ENCODE measurements around the gene OPN4.
A peak's percentile ranks its signal among the peaks of the same experiment; 100 is the strongest.

Gene OPN4

GRCh38 chr10:86699991-86700840 lies 45.9 kb downstream of the OPN4 start:
- no peak for DNase-seq (ENCODE audit: low spot score)

- no peak for DNase-seq (ENCODE audit: low spot score)
Observed at GRCh38 chr10:86700851-86701617, 46.7 kb downstream of the OPN4 start.

DNA sequence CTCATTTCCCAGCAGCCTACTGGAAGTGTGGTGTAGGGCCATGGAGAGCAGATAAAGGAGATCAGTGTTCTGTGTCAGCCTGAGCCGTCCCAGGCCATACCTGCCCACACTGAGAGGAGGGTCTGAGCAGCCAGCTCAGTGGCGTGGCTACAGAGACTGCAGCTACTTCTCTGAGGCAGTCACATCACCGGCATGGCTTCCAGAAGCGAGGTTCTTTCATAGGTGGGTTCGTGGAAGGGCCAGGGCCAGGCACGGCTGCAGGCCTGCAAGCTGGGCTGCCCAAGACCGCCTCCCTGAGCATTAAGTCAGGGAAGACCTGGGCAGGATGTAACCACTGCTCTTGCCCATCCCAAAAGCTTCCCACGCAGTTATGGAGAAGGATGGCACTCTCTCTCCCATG lies 48.8 kb downstream of the OPN4 start:
- no peak for DNase-seq (ENCODE audit: low spot score)

DNA sequence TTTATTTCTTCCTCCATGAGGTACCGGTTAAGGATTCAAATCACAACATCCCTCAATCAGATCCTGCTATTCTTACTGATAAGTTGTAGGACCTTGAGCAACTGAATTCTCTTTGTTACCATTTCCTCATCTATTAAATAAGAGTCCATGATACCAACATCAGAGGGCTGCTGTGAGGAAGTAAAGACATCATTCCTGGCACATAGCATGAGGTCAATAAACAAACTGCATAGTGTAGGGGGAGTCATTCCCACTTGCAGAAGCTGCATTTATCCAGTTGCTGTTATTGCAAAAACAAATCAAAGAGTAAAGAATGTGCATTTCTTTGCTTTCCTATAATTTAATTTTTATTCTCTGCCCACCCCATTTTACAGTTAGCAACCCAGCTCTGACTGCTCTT lies 50.8 kb downstream of the OPN4 start:
- no peak for DNase-seq (ENCODE audit: low spot score)

GRCh38 chr10:86705905-86706304 lies 51.6 kb downstream of the OPN4 start:
- DNase-seq (ENCODE audit: low spot score): no peak

GRCh38 chr10:86706401-86706841 lies 52.1 kb downstream of the OPN4 start:
- no peak for DNase-seq (ENCODE audit: low spot score)

DNA sequence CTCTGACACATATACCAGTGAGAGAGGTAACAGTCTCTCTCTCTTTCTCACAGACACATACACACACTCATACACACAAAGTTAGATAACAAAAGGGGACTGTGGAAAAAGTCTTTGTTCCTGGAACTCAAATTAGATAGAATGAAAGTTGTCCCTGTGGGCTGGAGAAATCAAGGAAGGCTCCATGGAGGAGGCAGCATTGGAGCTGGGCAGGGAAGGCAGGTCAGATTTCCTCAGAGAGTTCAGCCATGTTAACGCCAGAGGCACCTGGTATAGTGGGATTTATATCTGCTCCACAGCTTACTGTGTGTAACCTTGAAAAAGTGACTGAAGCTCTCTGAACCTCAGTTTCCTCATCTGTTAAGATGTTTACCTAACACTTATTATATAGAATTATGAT lies 52.6 kb downstream of the OPN4 start:
- DNase-seq (ENCODE audit: low spot score): no peak

DNA sequence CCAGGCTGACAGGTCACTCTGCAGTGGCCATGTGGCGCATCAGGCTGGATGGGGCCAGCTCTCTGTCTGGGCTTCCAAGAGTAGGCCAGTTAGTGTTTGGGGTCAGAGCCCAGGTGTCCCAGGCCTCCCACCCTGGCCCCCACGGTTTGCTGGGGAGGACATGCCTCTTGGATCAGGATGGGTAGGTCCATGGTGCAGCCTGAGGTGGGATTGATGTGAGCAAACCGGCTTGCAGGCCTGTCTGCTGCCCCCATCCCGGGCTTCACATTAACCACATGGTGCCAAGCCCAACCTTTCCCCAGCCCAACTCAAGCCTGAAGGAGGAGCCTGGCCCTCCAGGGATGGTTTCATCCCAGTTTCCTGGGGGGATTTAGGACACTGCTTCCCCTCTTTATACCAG lies 53.2 kb downstream of the OPN4 start:
- DNase-seq (ENCODE audit: low spot score): no peak

- no peak for DNase-seq (ENCODE audit: low spot score)
Observed at GRCh38 chr10:86708068-86708782, 53.9 kb downstream of the OPN4 start.

DNA sequence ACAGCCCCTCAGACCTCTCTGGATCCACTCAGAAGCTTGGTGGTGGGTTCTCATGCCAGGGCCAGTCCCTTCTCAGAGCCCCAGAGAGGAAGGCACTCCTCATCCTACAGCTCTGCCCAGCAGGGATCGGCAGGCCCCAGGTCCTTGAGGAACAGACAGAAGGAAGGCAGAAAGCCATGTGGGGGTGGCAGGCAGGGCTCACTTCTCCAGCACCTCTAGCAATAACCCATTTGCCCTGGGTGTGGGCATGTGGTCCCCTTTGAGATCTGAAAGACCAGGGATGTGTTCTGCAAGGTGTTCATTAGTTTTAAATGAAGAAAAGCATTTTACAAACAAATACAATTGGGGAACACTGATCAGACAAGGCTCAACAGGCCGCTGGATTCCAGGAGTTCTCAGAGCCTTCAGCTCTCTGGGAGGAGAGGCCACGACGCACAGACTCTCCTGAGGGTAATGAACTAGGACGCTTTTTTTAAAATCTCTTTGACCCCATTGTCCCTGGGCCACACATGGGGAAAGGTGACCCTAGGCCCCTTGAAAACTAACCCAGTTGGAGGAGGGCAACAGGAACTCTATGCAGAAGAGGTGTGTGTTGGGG lies 54.5 kb downstream of the OPN4 start:
- no peak for DNase-seq (ENCODE audit: low spot score)

DNA sequence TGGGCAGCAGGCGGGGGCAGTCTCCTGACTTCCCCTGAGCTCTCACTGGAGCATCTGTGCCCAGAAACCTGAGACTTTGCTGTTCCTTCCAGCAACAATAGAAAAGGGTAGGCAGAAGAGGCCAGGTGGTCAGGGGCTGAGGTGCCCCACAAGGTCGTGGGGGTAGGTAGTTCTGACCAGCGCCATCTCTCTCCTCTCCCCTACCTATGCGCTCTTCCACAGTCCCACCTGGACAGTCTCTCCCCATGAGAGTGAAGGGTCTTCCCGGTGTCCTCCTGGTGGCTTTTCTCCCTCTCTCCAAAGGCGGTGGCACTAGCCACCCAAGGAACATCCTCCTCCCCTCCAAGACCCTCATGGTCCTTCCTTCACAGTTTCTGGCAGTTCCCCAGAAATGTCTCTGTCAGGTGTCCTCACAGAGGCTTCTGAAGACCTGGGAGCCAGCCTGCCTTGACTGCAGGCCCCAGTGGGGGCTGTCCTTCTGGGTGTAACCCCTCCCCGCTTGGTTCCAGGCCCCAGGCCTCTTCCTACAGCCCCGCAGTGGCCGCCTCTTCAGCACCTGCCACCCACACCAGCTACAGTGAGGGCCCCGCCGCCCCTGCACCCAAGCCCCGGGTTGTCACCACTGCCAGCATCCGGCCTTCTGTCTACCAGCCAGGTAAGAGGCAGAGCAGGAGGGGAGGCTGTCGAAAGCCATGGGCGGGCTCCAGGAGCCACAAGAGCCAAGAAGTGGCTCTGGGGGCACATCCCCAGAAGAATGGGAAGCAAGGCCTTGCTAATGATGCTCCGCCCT lies 55.2 kb downstream of the OPN4 start:
- DNase-seq (ENCODE audit: low spot score): no peak

DNA sequence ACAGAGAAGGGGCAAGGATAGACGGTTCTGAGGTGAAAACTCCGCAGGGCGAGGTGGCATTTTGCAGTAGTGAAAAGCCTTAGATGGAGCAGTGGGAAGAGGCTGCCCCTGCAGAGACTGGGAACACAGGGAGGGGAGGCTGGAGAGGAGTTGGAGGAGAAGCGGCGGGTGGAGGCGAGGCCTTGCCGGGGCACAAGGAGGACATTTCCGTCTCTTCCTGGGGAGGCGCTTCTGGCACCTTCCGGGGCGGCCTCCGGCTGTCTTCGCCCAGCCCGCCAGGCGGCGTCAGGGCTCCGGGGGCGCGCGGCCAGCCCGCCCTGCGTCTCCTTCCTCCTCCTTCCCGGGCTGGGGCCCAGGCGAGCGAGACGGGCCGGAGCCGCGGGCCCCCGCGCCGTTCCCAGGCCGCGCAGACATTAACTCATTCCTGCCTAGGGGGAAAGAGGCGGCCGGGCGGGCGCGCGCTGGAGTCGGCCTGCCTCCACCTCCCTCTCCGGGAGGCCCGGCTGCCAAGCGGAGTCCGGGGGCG lies 56.7 kb downstream of the OPN4 start:
- peak; percentile 91 for DNase-seq (ENCODE audit: low spot score)

DNA sequence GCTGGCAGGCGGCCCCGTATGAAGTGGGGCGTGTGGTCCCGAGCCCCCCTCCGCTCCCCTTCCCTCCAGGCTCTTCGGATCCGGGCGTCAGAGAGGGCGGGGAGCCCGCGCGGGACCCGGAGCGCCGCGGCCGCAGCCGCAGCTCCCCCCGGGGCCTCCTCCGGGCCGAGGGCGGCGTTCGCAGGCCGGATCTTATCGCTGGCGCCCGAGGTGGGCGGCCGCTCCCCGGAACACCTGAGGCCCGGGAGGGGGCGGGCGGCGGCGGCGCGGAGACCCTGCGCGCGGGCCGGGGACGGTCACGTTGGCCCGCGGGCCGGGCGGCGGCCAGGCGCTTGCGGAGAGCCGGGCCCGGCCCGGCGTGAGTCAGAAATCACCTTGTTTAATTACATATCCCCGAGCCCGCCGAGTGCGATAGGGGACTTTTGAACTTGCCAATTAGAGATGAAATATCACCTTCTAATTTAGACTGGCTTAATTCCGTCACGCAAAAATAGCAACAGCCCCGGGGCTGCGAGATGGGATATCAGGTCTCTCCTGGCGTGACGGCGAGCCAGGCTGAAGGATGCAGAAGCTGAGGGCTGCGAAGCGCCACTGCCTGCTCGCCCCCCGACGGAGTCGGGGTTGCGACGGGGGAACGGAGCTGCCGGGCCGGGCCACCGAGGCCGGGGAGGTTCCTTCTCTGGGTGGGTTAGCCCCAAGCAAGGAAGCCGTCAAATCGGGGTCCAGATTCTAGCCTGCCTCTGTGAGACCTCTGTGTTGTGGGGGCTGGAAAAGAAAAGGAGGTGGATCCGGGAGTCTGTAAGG lies 57.4 kb downstream of the OPN4 start:
- peak; percentile 82 for DNase-seq (ENCODE audit: low spot score)

DNA sequence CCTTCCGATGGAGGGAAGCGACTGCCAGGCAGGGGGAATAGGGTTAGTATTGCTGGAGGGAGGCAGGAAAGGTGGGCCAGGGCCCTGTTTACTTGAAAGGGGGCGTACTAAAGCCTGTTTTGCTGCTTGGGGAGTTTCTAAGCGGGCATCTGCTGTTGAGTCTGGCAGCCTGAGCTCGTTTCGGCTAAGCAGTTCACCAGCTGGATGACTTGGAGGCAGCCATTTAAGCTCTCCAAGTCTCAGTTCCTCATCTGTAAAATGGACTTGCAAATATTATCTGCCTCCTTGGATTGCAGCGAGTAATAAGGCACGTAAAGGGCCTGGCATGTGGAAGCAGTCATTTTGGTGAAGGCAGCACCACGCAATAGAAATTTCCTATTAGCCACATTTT lies 58.0 kb downstream of the OPN4 start:
- DNase-seq (ENCODE audit: low spot score): peak; percentile 82

DNA sequence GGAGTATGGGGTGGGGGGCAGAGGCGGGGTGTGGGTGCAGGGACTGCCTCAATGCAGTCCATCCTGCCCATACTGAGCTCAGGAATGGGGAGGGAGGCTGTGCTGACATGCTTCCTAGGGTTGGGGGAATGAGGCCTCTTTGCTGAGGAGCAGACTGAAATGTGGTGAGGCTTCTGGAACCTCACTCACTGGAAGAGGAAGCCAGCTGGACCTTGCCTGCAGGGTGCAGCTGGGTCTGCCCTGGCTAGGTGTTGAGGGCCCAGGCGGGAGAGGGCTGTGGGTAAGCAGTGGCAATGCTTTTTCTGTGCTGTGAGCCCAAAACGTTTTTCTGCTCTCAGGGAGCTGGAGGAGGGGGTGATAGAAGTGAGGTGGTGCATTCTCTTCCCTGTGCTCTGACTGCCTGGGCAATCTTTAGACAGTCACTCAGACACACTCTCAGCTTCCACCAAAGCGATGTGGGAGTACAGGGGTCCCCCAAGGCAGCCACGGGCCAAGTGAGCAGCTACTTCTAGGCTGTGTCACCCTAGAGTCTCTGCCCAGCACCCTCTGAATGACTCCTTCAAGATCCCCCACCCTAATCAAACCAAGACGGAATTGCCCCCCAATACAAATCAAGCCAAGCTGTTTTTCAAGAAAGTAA lies 60.9 kb downstream of the OPN4 start:
- DNase-seq (ENCODE audit: low spot score): no peak

GRCh38 chr10:86715836-86716235 lies 61.5 kb downstream of the OPN4 start:
- no peak for DNase-seq (ENCODE audit: low spot score)

All from germinal center (tissue), 1 donor.